ENCODE results near the gene RNF20. TPM values are rescaled to one million over a fixed set of nuclear protein-coding genes. Genes with fewer than 3 reads are reported as not detected.

The RNF20 gene
- total RNA-seq, 1 donor = 37.7 TPM

DNA sequence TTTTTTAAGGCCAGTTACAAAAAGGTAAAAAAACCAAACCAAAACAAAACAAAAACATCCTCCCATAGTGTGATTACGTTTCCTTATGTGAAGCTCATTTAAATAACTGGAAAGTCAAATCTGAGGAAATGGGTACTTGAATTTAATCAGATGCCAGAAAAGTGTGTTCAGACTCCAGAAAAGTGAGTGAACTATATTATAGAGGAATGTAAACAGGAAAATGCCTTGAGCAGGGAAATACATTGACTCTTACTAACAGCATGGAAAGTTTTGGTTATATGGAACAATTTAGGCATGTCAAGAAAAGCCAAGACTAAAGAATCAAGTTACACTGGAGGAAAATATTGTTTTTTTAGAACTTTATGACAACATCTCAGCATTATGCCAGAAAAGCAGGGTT, 37.8 kb upstream of the RNF20 start:
- no peak for DNase-seq (ENCODE audit: low read depth)
- H3K4me3 ChIP-seq (ENCODE audit: low read depth, low read length) = no peak overlapping the region
- TF ChIP-seq, protein P1, sequence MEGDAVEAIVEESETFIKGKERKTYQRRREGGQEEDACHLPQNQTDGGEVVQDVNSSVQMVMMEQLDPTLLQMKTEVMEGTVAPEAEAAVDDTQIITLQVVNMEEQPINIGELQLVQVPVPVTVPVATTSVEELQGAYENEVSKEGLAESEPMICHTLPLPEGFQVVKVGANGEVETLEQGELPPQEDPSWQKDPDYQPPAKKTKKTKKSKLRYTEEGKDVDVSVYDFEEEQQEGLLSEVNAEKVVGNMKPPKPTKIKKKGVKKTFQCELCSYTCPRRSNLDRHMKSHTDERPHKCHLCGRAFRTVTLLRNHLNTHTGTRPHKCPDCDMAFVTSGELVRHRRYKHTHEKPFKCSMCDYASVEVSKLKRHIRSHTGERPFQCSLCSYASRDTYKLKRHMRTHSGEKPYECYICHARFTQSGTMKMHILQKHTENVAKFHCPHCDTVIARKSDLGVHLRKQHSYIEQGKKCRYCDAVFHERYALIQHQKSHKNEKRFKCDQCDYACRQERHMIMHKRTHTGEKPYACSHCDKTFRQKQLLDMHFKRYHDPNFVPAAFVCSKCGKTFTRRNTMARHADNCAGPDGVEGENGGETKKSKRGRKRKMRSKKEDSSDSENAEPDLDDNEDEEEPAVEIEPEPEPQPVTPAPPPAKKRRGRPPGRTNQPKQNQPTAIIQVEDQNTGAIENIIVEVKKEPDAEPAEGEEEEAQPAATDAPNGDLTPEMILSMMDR (IDR thresholded peaks at IDR 0.05; ENCODE audit: insufficient read depth, low read length) = no peak

DNA sequence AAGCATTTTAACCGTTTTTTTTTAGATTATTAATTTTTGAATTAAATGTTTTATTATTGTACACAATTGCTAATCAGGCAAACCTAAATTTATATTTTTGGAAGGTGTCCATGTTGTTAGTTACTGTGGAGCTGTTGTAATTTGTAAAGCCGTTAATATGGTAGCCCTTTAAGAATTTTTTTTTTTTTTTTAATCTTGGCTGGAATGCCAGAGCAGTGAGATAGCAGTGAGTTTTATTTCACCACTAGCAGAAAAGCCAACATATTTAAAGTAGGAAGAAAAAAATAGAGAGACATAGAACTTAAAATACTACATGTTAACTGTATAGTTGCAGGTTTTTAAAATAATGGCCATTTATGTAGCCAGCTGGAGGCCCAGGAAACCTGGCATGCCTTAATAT, 35.3 kb upstream of the RNF20 start:
- TF ChIP-seq, protein P1 (IDR thresholded peaks at IDR 0.05; ENCODE audit: insufficient read depth, low read length) = no peak
- H3K4me3 ChIP-seq (ENCODE audit: low read depth, low read length) = no peak overlapping the region
- DNase-seq (ENCODE audit: low read depth) = no peak

DNA sequence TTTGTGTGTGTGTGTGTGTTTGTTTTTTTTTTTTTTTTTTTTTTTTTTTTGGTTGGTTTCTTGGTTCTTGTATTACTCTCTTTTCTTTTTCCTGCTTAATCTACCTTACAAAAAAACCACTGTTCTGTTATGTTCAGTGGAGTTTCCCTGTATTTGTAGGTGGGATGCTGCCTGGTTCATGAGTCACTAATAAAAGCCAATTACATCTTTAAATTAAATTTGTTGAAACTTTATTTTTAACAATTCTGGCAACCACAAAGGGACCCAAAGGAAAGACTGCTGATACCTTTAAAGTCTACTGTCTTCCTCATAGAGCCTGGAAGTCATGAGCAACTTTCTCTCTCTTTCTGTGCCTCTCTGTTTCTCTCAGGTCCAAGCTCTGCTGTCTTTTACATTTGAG, 29.5 kb upstream of the RNF20 start:
- DNase-seq (ENCODE audit: low read depth) = no peak
- TF ChIP-seq, protein P1 (IDR thresholded peaks at IDR 0.05; ENCODE audit: insufficient read depth, low read length) = no peak
- H3K4me3 ChIP-seq (ENCODE audit: low read depth, low read length) = no peak overlapping the region

DNA sequence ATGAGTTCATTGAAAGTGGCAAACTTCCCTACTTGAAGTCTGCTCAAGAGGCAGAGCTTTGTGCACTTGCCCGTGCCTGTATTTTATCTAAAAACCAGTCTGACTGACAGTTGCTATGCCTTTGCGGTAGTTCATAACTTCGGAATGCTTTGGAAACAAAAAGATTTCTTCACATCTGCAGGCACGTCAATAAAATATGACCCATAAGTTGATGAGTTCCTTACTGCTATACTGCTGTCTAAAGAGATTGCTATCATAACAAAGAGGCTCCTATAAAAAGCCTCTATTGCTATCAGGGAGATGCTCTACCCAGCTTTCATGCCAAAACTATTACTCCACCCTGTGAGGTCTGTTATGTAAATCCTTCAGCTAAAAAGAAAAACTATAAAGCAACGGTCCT, 25.4 kb upstream of the RNF20 start:
- peak; percentile 74 for DNase-seq (ENCODE audit: low read depth)

DNA sequence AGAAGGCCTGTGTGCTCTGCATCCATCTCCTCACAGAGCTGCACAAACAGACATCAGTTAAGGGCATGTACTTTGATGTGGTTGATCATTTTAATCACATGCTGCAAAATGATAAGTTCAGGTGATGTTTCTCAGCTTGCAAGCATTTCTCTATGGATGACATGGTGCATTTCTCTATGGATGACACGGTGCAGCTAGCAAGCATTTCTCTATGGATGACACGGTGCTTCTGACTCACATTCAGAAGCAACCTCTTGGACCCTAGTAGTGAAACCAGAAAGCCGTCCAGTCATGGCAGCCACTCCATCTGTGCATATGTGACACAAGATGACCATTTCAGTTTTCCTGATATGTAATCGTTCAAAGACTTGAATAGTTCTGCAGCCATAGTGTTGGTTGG, 24.1 kb upstream of the RNF20 start:
- no peak for DNase-seq (ENCODE audit: low read depth)
- no peak overlapping the region for H3K4me3 ChIP-seq (ENCODE audit: low read depth, low read length)
- TF ChIP-seq, protein P1 (IDR thresholded peaks at IDR 0.05; ENCODE audit: insufficient read depth, low read length) = no peak

More for the DNA sequence above, 25.4 kb upstream of the RNF20 start:
- H3K4me3 ChIP-seq (ENCODE audit: low read depth, low read length) = no peak overlapping the region
- TF ChIP-seq, protein P1 (IDR thresholded peaks at IDR 0.05; ENCODE audit: insufficient read depth, low read length) = no peak

DNA sequence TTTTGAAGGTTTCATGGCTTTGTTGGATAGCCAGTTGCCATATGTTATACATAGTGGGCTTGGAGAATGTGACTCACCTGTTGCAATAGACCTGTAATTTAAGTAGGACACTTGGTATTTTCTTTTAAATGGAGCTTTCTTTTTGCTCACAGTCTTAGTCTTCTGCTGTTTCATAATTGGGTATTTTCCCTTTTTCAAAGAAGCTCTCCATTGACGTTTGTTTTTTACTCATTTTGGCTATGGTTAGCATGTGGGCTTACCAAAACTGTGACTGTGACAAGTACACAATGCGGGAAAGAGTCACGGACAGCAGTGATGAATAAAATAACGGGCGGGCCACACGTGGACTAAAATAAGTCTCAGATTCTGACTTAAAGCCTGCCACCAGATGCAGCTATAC, 23.2 kb upstream of the RNF20 start:
- H3K4me3 ChIP-seq (ENCODE audit: low read depth, low read length) = no peak overlapping the region
- DNase-seq (ENCODE audit: low read depth) = no peak
- TF ChIP-seq, protein P1 (IDR thresholded peaks at IDR 0.05; ENCODE audit: insufficient read depth, low read length) = no peak

DNA sequence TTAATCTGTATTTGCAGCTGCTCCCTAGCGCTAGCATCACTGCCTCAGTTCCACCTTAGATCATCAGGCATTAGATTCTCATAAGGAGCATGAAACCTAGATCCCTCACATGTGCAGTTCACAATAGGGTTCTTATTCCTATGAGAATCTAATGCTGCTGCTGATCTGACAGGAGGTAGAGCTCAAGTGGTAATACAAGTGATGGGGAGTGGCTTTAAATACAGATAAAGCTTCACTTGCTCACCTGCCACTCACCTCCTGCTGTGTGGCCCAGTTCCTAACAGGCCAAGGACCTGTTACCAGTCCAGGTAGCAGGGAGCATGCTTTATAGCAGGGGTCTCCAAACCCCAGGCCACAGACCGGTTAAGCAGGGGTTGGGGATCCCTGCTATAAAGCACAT, 22.6 kb upstream of the RNF20 start:
- no peak overlapping the region for H3K4me3 ChIP-seq (ENCODE audit: low read depth, low read length)
- DNase-seq (ENCODE audit: low read depth) = no peak
- TF ChIP-seq, protein P1 (IDR thresholded peaks at IDR 0.05; ENCODE audit: insufficient read depth, low read length) = no peak

Measured in fibroblast of the aortic adventitia (primary cell).